ENCODE results near the gene LTA. TPM values are rescaled to one million over a fixed set of nuclear protein-coding genes. Genes with fewer than 3 reads are reported as not detected.

The LTA gene, protein sequence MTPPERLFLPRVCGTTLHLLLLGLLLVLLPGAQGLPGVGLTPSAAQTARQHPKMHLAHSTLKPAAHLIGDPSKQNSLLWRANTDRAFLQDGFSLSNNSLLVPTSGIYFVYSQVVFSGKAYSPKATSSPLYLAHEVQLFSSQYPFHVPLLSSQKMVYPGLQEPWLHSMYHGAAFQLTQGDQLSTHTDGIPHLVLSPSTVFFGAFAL
- polyA plus RNA-seq (2013, experiment 1 of 2), result 0.06 TPM
- polyA plus RNA-seq (2013, experiment 2 of 2), result not detected

DNA sequence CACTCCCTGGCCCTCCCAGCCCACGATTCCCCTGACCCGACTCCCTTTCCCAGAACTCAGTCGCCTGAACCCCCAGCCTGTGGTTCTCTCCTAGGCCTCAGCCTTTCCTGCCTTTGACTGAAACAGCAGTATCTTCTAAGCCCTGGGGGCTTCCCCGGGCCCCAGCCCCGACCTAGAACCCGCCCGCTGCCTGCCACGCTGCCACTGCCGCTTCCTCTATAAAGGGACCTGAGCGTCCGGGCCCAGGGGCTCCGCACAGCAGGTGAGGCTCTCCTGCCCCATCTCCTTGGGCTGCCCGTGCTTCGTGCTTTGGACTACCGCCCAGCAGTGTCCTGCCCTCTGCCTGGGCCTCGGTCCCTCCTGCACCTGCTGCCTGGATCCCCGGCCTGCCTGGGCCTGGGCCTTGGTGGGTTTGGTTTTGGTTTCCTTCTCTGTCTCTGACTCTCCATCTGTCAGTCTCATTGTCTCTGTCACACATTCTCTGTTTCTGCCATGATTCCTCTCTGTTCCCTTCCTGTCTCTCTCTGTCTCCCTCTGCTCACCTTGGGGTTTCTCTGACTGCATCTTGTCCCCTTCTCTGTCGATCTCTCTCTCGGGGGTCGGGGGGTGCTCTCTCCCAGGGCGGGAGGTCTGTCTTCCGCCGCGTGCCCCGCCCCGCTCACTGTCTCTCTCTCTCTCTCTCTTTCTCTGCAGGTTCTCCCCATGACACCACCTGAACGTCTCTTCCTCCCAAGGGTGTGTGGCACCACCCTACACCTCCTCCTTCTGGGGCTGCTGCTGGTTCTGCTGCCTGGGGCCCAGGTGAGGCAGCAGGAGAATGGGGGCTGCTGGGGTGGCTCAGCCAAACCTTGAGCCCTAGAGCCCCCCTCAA, at the start of gene LTA:
Gene LTA (plus strand): TSS at position 249 of the 871 bp plus-strand sequence. CDS start 454 bp downstream, at position 703.
- Histone ChIP-seq H3K36me3 (ENCODE audit: control insufficient read depth in 1 of 2, insufficient read depth in 2 of 2, low read depth in 1 of 2, low read length in 2 of 2) (no peaks in the 10 kb centered on the region), H3K79me1 (replicated peaks; ENCODE audit: low read length, poor library complexity, severe bottlenecking) (no peaks in the 10 kb centered on the region), H3K27me3 (ENCODE audit: control insufficient read depth in 1 of 2, insufficient read depth in 1 of 2, low read length in 2 of 2) (peaks cover 0 to 10% of the 10 kb centered on the region in 2 experiments), H2AFZ (ENCODE audit: low read depth, low read length) (no peak within 1 kb of the TSS), H4K8ac (ENCODE audit: low read length) (no peak within 1 kb of the TSS), H2BK120ac (ENCODE audit: low read depth, low read length) (no peak within 1 kb of the TSS), H3K4me2 (ENCODE audit: low read length, poor library complexity, severe bottlenecking) (no peak within 1 kb of the TSS), H3K27ac (ENCODE audit: low read length, poor library complexity, severe bottlenecking) (no peak within 1 kb of the TSS), H3K4ac (ENCODE audit: low read depth in 1 of 2, low read length in 2 of 2) (no peak within 1 kb of the TSS), H3K4me3 (ENCODE audit: insufficient read depth in 1 of 2, low read depth in 1 of 2, low read length in 2 of 2) (no peak within 1 kb of the TSS), H3K18ac (ENCODE audit: low read depth in 1 of 2, low read length in 2 of 2) (no peak within 1 kb of the TSS), H2AK5ac (ENCODE audit: low read length, severe bottlenecking) (no peak within 1 kb of the TSS), H4K91ac (ENCODE audit: low read length) (no peak within 1 kb of the TSS), H2BK5ac (ENCODE audit: low read depth, low read length, poor library complexity, severe bottlenecking) (no peak within 1 kb of the TSS), H3K4me1 (ENCODE audit: control insufficient read depth, insufficient read depth, low read depth, low read length) (no peaks in the 10 kb centered on the region), H3K9ac (ENCODE audit: low read length) (no peak within 1 kb of the TSS), H2BK12ac (ENCODE audit: low read length in 2 of 2) (no peak within 1 kb of the TSS), H3K14ac (ENCODE audit: low read length in 2 of 2) (no peak within 1 kb of the TSS), H3K9me3 (ENCODE audit: control insufficient read depth, low read length) (no peaks in the 10 kb centered on the region), H3K23ac (ENCODE audit: low read length in 2 of 2) (no peak within 1 kb of the TSS), H2BK15ac (ENCODE audit: low read depth, poor library complexity, severe bottlenecking) (peak within 1 kb of the TSS; percentile 57)
- no peak for DNase-seq
- 92% methylated on average over 27 of the region's 27 CpGs for WGBS

DNA sequence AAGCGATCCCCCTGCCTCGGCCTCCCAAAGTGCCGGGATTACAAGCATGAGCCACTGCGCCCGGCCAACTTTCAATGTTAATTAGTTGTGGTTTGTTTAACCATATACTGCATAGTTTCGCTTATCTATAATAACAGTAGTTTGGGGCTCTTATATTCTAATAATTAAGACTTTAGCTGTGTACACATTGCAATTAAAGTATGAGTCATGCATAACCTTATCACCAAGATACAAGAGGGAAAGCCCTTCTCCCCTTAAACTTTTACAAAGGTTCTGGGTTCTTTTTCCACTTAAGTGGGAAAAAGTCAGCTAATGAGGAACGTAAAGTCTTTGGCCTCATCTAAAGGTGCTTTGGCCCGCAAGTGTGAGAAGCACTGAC, 46.5 kb upstream of the LTA start:
- WGBS, result 59% methylated on average over 4 of the region's 8 CpGs
- no peak overlapping the region for H3K27ac ChIP-seq (ENCODE audit: low read length, poor library complexity, severe bottlenecking)
- peaks cover 13% of the 10 kb centered on the region for H3K4me1 ChIP-seq (ENCODE audit: control insufficient read depth, insufficient read depth, low read depth, low read length)
- H3K9me3 ChIP-seq (ENCODE audit: control insufficient read depth, low read length), result no peaks in the 10 kb centered on the region
- peaks cover 0 to 3% of the 10 kb centered on the region in 2 experiments for H3K27me3 ChIP-seq (ENCODE audit: control insufficient read depth in 1 of 2, insufficient read depth in 1 of 2, low read length in 2 of 2)
- no peak overlapping the region for H4K91ac ChIP-seq (ENCODE audit: low read length)
- H3K18ac ChIP-seq (ENCODE audit: low read depth in 1 of 2, low read length in 2 of 2), result peak overlapping the region; percentile 11 to 42
- no peak overlapping the region for H2BK5ac ChIP-seq (ENCODE audit: low read depth, low read length, poor library complexity, severe bottlenecking)
- H3K14ac ChIP-seq (ENCODE audit: low read length in 2 of 2), result peak overlapping the region in 1 of 2 experiments; percentile 86
- H3K79me1 ChIP-seq (replicated peaks; ENCODE audit: low read length, poor library complexity, severe bottlenecking), result peaks cover 3% of the 10 kb centered on the region
- H2BK120ac ChIP-seq (ENCODE audit: low read depth, low read length), result no peak overlapping the region
- H3K4me3 ChIP-seq (ENCODE audit: insufficient read depth in 1 of 2, low read depth in 1 of 2, low read length in 2 of 2), result no peak overlapping the region
- no peak overlapping the region for H3K23ac ChIP-seq (ENCODE audit: low read length in 2 of 2)
- peak overlapping the region; percentile 33 for H3K9ac ChIP-seq (ENCODE audit: low read length)
- H4K8ac ChIP-seq (ENCODE audit: low read length), result no peak overlapping the region
- H3K36me3 ChIP-seq (ENCODE audit: control insufficient read depth in 1 of 2, insufficient read depth in 2 of 2, low read depth in 1 of 2, low read length in 2 of 2), result peaks cover 13 to 28% of the 10 kb centered on the region in 2 experiments
- no peak overlapping the region for H2BK15ac ChIP-seq (ENCODE audit: low read depth, poor library complexity, severe bottlenecking)
- no peak for DNase-seq
- H2AFZ ChIP-seq (ENCODE audit: low read depth, low read length), result no peak overlapping the region
- H2BK12ac ChIP-seq (ENCODE audit: low read length in 2 of 2), result no peak overlapping the region
- H3K4ac ChIP-seq (ENCODE audit: low read depth in 1 of 2, low read length in 2 of 2), result no peak overlapping the region
- H2AK5ac ChIP-seq (ENCODE audit: low read length, severe bottlenecking), result no peak overlapping the region
- no peak overlapping the region for H3K4me2 ChIP-seq (ENCODE audit: low read length, poor library complexity, severe bottlenecking)

DNA sequence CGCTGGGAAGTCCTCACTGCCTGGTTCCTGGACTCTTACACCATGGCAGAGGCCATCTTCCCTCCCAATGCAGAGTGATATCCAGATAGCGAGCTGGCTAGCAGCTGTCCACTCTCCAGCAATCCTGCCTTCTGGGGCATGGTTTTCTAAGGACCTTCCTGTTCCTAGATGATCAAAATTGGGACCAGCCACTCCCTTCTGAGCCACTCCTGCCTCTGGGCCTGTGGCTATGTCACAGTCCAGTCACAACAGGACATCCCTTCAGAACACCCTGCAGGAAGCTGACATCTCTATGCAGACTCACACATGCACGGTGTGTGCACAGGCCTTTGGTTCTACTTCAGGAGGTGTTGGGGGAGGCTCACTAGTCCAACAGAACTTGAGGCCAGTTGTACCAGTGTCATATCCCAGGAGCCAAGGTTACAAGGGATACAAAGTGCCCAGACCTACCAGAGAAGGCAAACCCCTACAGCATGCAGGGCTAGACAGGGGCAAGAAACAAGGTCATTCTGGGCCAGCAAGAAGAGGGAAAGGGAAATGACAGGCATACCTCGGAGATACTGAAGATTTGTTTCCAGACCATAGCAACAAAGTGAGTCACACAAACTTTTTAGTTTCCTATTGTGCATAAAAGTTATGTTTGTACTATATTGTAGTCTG, 46.0 kb upstream of the LTA start:
- WGBS, result 71% methylated on average over 3 of the region's 4 CpGs
- Histone ChIP-seq H2AK5ac (ENCODE audit: low read length, severe bottlenecking) (no peak overlapping the region), H3K9ac (ENCODE audit: low read length) (peak overlapping the region; percentile 33), H2BK12ac (ENCODE audit: low read length in 2 of 2) (peak overlapping the region; percentile 7 to 31), H2BK15ac (ENCODE audit: low read depth, poor library complexity, severe bottlenecking) (no peak overlapping the region), H3K4ac (ENCODE audit: low read depth in 1 of 2, low read length in 2 of 2) (no peak overlapping the region), H3K79me1 (replicated peaks; ENCODE audit: low read length, poor library complexity, severe bottlenecking) (peaks cover 7% of the 10 kb centered on the region), H2BK5ac (ENCODE audit: low read depth, low read length, poor library complexity, severe bottlenecking) (no peak overlapping the region), H3K4me1 (ENCODE audit: control insufficient read depth, insufficient read depth, low read depth, low read length) (peaks cover 13% of the 10 kb centered on the region), H4K91ac (ENCODE audit: low read length) (no peak overlapping the region), H3K4me2 (ENCODE audit: low read length, poor library complexity, severe bottlenecking) (no peak overlapping the region), H3K23ac (ENCODE audit: low read length in 2 of 2) (peak overlapping the region in 1 of 2 experiments; percentile 5), H3K36me3 (ENCODE audit: control insufficient read depth in 1 of 2, insufficient read depth in 2 of 2, low read depth in 1 of 2, low read length in 2 of 2) (peaks cover 18 to 34% of the 10 kb centered on the region in 2 experiments), H3K4me3 (ENCODE audit: insufficient read depth in 1 of 2, low read depth in 1 of 2, low read length in 2 of 2) (no peak overlapping the region), H4K8ac (ENCODE audit: low read length) (no peak overlapping the region), H3K27me3 (ENCODE audit: control insufficient read depth in 1 of 2, insufficient read depth in 1 of 2, low read length in 2 of 2) (peaks cover 0 to 3% of the 10 kb centered on the region in 2 experiments), H3K18ac (ENCODE audit: low read depth in 1 of 2, low read length in 2 of 2) (peak overlapping the region; percentile 42 to 89), H3K9me3 (ENCODE audit: control insufficient read depth, low read length) (no peaks in the 10 kb centered on the region), H2BK120ac (ENCODE audit: low read depth, low read length) (no peak overlapping the region), H2AFZ (ENCODE audit: low read depth, low read length) (no peak overlapping the region), H3K27ac (ENCODE audit: low read length, poor library complexity, severe bottlenecking) (no peak overlapping the region), H3K14ac (ENCODE audit: low read length in 2 of 2) (peak overlapping the region in 1 of 2 experiments; percentile 86)
- peak; percentile 71 for DNase-seq
